Measurements from ENCODE around the gene TMTC1. TPM values are rescaled to one million over a fixed set of nuclear protein-coding genes. Genes with fewer than 3 reads are reported as not detected.

TMTC1 gene
- total RNA-seq, 1 experiment from 2014 or later = 109 TPM

DNA sequence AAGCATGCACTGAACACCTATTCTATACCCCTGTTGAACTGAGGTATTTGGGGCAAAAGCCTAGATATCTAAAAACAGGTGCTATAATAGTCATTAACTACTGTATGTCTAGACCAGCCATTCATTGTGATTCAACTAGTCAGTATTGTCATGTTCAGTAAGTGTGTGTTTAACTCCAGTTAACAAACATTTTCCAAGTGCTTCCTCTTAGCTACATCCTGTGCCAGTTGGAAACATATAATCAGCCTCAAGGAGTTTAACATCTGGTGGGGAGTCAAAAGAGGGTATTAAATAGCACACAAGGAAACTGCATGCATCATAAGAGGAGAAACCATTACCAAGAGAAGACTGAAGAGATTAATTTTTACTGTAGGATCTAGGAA is 20.4 kb downstream of the TMTC1 start:
- intact Hi-C loops (cut with micrococcal nuclease) = no loop called here
- CTCF ChIA-PET = interaction anchor here (0.6 to 0.8 kb wide), 3 partner anchors 10 to 21 kb away, joined by 3 read pairs; no protein-coding TSS in a partner anchor
- peaks cover 7% of the 10 kb centered on the region for H3K4me1 Mint-ChIP-seq (ENCODE audit: insufficient read depth, unreplicated experiment)

DNA sequence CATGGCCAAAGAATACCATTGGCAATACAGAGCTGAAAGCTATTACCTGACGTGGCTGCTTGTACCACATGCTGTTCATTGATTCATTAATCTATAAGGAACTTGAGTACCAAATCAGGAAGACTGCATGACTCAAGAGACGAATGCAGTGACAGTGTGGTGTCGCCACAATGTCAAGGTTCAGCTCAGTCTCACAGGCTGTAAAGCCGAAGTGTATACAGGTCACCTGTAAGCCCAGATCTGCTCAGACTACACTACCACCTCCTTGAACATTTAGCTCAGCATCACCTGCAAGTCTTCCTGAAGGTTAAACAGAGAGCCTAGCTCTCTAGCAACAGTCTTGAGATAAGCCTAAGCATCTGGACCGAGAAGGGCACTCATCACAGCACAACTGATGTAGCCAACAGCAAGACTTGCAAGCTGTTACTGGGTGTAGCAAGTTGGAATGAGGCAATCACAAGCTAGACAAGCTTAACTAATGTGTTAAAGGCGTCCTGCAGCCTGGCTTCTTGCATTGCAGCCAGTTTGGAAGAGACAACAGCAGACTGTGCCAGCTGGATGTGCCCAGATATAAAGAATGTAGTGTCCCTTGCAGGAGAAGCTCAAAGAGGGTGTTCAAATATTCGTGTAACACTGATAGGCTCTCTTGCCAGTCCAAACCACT is 21.0 kb downstream of the TMTC1 start:
- Mint-ChIP-seq H3K4me1 (ENCODE audit: insufficient read depth, unreplicated experiment) (peaks cover 7% of the 10 kb centered on the region), H3K4me3 (ENCODE audit: unreplicated experiment) (no peak overlapping the region), H3K36me3 (ENCODE audit: insufficient read depth, unreplicated experiment) (peaks cover 60% of the 10 kb centered on the region), H3K27ac (ENCODE audit: low read depth, unreplicated experiment) (no peak overlapping the region), H3K27me3 (ENCODE audit: insufficient read depth, unreplicated experiment) (no peaks in the 10 kb centered on the region), H3K9me3 (ENCODE audit: unreplicated experiment) (no peaks in the 10 kb centered on the region)
- ChIA-PET POLR2A (interaction anchor here (0.7 to 2.4 kb wide), 9 partner anchors 9 to 1043 kb away, joined by 3 to 21 read pairs (median 6); no protein-coding TSS in a partner anchor), CTCF (interaction anchor here (0.6 to 0.8 kb wide), 3 partner anchors 10 to 21 kb away, joined by 3 read pairs; no protein-coding TSS in a partner anchor)
- TF ChIP-seq, protein P1, sequence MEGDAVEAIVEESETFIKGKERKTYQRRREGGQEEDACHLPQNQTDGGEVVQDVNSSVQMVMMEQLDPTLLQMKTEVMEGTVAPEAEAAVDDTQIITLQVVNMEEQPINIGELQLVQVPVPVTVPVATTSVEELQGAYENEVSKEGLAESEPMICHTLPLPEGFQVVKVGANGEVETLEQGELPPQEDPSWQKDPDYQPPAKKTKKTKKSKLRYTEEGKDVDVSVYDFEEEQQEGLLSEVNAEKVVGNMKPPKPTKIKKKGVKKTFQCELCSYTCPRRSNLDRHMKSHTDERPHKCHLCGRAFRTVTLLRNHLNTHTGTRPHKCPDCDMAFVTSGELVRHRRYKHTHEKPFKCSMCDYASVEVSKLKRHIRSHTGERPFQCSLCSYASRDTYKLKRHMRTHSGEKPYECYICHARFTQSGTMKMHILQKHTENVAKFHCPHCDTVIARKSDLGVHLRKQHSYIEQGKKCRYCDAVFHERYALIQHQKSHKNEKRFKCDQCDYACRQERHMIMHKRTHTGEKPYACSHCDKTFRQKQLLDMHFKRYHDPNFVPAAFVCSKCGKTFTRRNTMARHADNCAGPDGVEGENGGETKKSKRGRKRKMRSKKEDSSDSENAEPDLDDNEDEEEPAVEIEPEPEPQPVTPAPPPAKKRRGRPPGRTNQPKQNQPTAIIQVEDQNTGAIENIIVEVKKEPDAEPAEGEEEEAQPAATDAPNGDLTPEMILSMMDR (IDR thresholded peaks at IDR 0.05; ENCODE audit: unreplicated experiment) = no peak
- DNase-seq (ENCODE audit: unreplicated experiment) = peak; percentile 27
- intact Hi-C loops (cut with micrococcal nuclease) = no loop called here
- BruUV-seq (replicated peaks) = no TSS peak

More for the DNA sequence above, 20.4 kb downstream of the TMTC1 start:
- Mint-ChIP-seq H3K4me3 (ENCODE audit: unreplicated experiment) (no peak overlapping the region), H3K27me3 (ENCODE audit: insufficient read depth, unreplicated experiment) (no peaks in the 10 kb centered on the region), H3K36me3 (ENCODE audit: insufficient read depth, unreplicated experiment) (peaks cover 57% of the 10 kb centered on the region), H3K27ac (ENCODE audit: low read depth, unreplicated experiment) (no peak overlapping the region), H3K9me3 (ENCODE audit: unreplicated experiment) (no peaks in the 10 kb centered on the region)
- TF ChIP-seq, protein P1 (IDR thresholded peaks at IDR 0.05; ENCODE audit: unreplicated experiment) = no peak
- DNase-seq (ENCODE audit: unreplicated experiment) = no peak
- no TSS peak for BruUV-seq (replicated peaks)
- POLR2A ChIA-PET = interaction anchor here (0.7 to 2.4 kb wide), 8 partner anchors 9 to 1042 kb away, joined by 3 to 21 read pairs (median 6); no protein-coding TSS in a partner anchor

- no TSS peak for BruUV-seq (replicated peaks)
- Mint-ChIP-seq H3K27ac (ENCODE audit: low read depth, unreplicated experiment) (no peak overlapping the region), H3K9me3 (ENCODE audit: unreplicated experiment) (no peaks in the 10 kb centered on the region), H3K27me3 (ENCODE audit: insufficient read depth, unreplicated experiment) (no peaks in the 10 kb centered on the region), H3K4me1 (ENCODE audit: insufficient read depth, unreplicated experiment) (peaks cover 26% of the 10 kb centered on the region), H3K4me3 (ENCODE audit: unreplicated experiment) (no peak overlapping the region), H3K36me3 (ENCODE audit: insufficient read depth, unreplicated experiment) (peaks cover 63% of the 10 kb centered on the region)
- POLR2A ChIA-PET = interaction anchor here (2.8 kb wide), 1 partner anchor 18 kb away, joined by 15 read pairs; no protein-coding TSS in a partner anchor
- CTCF ChIA-PET = interaction anchor here (0.6 kb wide), 1 partner anchor 37 kb away, joined by 3 read pairs; no protein-coding TSS in a partner anchor
- DNase-seq (ENCODE audit: unreplicated experiment) = no peak
- TF ChIP-seq, protein P1 (IDR thresholded peaks at IDR 0.05; ENCODE audit: unreplicated experiment) = no peak
- intact Hi-C loops (cut with micrococcal nuclease) = no loop called here
These were observed 23.8 kb downstream of the TMTC1 start for GRCh38 chr12:29759950-29760349.

DNA sequence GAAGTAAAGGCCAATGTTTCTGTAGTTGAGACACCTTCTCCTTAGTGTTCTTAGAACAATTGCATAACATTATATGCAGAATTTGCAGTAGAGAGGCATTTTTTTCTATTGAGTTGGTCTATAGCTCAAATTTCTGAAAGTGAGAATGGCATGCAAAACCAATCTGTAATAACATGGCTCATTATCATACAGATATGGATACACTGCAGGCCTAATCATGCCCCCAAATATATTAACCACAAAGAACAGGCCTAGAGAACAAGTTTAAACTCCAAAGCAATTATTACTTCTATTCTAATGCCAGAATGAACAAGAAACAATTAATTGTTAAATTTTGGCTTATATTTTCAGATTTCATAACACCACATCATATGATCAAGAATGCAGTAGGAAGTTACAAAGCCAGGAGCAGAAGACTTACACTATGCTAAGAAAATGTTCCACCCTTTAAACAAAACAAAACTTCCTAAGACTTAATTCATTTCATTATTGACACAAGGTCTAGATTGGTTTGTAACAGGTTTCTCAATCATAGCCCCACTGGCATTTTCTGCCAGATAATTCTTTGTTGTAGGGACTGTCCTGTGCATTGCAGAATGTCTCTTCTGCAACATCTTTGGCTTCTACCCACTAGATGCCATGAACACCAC is 26.9 kb downstream of the TMTC1 start:
- peak overlapping the region; percentile 42 for H3K4me3 Mint-ChIP-seq (ENCODE audit: unreplicated experiment)
- peak overlapping the region; percentile 92 for H3K27ac Mint-ChIP-seq (ENCODE audit: low read depth, unreplicated experiment)
- H3K36me3 Mint-ChIP-seq (ENCODE audit: insufficient read depth, unreplicated experiment) = peaks cover 91% of the 10 kb centered on the region
- TF ChIP-seq, protein P1 (IDR thresholded peaks at IDR 0.05; ENCODE audit: unreplicated experiment) = no peak
- peak; percentile 46 for DNase-seq (ENCODE audit: unreplicated experiment)
- H3K4me1 Mint-ChIP-seq (ENCODE audit: insufficient read depth, unreplicated experiment) = peaks cover 26% of the 10 kb centered on the region
- intact Hi-C loops (cut with micrococcal nuclease) = no loop called here
- H3K9me3 Mint-ChIP-seq (ENCODE audit: unreplicated experiment) = no peaks in the 10 kb centered on the region
- CTCF ChIA-PET = no interaction called here
- POLR2A ChIA-PET = interaction anchor here (0.6 to 4.8 kb wide), 7 partner anchors 12 to 39 kb away, joined by 3 to 64 read pairs (median 4); no protein-coding TSS in a partner anchor
- H3K27me3 Mint-ChIP-seq (ENCODE audit: insufficient read depth, unreplicated experiment) = no peaks in the 10 kb centered on the region
- BruUV-seq (replicated peaks) = no TSS peak

Measured in MCF 10A (cell line).